Jurkat, Clone E6-1 (cell line): ENCODE data around the gene MUC20. TPM values are rescaled to one million over a fixed set of nuclear protein-coding genes. Genes with fewer than 3 reads are reported as not detected.
"Not testable (repeated sequence)": the region's sequence is repeated elsewhere in the genome, so short reads cannot be mapped to it uniquely, and the experiment has no call there.

Source experiments
- DNase-seq: peaks from one replicate; pipeline ENCODE4 v3.0.0-alpha.2; 2011; ENCODE audit warnings: low read depth, low spot score
- H3K4me3 ChIP-seq: 2 replicates; pipeline ENCODE4 v1.5.1; 2011; ENCODE audit warnings: mild to moderate bottlenecking, low read length, control low read depth, moderate library complexity
- polyA plus RNA-seq: library from polyadenylated mRNA; unstranded; fragments of >200 nt; gene quantifications from one replicate; pipeline ENCODE4 v1.2.1, GENCODE V29; 2012; ENCODE audit warnings: missing spikeins; ENCODE audit not compliant: insufficient read length, insufficient read depth

The MUC20 gene, protein sequence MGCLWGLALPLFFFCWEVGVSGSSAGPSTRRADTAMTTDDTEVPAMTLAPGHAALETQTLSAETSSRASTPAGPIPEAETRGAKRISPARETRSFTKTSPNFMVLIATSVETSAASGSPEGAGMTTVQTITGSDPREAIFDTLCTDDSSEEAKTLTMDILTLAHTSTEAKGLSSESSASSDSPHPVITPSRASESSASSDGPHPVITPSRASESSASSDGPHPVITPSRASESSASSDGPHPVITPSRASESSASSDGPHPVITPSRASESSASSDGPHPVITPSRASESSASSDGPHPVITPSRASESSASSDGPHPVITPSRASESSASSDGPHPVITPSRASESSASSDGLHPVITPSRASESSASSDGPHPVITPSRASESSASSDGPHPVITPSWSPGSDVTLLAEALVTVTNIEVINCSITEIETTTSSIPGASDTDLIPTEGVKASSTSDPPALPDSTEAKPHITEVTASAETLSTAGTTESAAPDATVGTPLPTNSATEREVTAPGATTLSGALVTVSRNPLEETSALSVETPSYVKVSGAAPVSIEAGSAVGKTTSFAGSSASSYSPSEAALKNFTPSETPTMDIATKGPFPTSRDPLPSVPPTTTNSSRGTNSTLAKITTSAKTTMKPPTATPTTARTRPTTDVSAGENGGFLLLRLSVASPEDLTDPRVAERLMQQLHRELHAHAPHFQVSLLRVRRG
- not detected for polyA plus RNA-seq

GRCh38 chr3:195720831-195721506 lies at the start of gene MUC20:
Gene MUC20, plus strand, starts transcription at chr3:195720978. Its CDS starts 30 bp downstream, at chr3:195721008.
- H3K4me3 ChIP-seq, DNase-seq: not testable (repeated sequence)

DNA sequence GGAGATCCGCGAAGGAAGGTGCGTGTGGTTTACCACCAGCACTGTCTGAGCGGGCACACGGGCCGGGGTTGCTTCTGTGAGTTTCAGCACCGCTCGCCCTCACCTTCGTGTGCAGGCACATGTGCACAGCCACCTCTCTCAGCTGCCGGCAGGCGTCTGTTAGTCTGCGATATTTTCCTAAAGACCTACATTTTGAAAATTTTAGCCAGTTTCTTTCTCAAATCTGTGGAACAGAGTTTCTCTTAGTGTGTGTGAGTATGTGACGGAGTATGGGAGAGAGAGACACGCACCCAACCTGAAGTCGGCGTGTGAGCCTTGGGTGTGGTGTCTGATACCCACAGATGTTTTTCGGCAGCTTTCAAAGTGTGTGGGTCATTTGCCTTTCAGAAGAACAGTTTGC lies 49.5 kb upstream of the MUC20 start:
- not testable (repeated sequence) for DNase-seq, H3K4me3 ChIP-seq

- not testable (repeated sequence) for DNase-seq, H3K4me3 ChIP-seq
Observed at GRCh38 chr3:195673711-195674110, 47.1 kb upstream of the MUC20 start.

- not testable (repeated sequence) for DNase-seq
Observed at GRCh38 chr3:195678391-195679015, 42.3 kb upstream of the MUC20 start.

GRCh38 chr3:195680690-195681089 lies 40.1 kb upstream of the MUC20 start:
- DNase-seq, H3K4me3 ChIP-seq: not testable (repeated sequence)

More at GRCh38 chr3:195678391-195679015, 42.3 kb upstream of the MUC20 start:
- H3K4me3 ChIP-seq: not testable (repeated sequence)

GRCh38 chr3:195681458-195682103 lies 39.2 kb upstream of the MUC20 start:
- DNase-seq, H3K4me3 ChIP-seq: not testable (repeated sequence)

DNA sequence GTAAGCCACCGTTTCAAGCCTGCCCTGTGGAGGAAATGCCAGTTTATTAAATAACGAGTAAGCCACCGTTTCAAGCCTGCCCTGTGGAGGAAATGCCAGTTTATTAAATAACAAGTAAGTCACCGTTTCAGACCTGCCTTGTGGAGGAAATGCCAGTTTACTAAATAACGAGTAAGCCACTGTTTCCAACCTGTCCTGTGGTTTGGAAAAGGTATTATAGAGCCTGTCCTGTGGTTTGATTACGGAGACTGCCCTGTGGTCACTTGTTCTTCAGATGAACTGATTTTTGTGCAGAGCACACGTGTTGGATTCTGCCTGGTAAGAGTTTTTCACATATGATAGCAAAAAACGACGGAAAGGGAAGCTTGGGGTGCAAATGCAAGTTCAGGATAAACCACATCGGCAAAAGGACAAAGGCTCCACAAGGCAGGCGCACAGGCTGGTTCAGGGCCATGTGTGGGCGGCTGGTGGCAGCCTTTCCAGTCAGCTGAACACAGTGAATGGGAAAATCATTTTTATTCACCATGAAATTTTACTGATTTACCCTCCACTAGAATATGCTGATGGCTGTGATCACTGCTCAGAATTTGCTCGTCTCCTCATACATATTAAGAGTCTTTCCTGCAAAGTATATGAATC lies 38.6 kb upstream of the MUC20 start:
- not testable (repeated sequence) for DNase-seq, H3K4me3 ChIP-seq

GRCh38 chr3:195683722-195684526 lies 36.9 kb upstream of the MUC20 start:
- not testable (repeated sequence) for DNase-seq

GRCh38 chr3:195684527-195685257 lies 36.1 kb upstream of the MUC20 start:
- not testable (repeated sequence) for DNase-seq

More at GRCh38 chr3:195683722-195684526, 36.9 kb upstream of the MUC20 start:
- not testable (repeated sequence) for H3K4me3 ChIP-seq

GRCh38 chr3:195686537-195687208 lies 34.1 kb upstream of the MUC20 start:
- not testable (repeated sequence) for H3K4me3 ChIP-seq, DNase-seq

More at GRCh38 chr3:195684527-195685257, 36.1 kb upstream of the MUC20 start:
- H3K4me3 ChIP-seq: not testable (repeated sequence)

GRCh38 chr3:195687209-195687760 lies 33.5 kb upstream of the MUC20 start:
- peak; percentile 44 for DNase-seq
- H3K4me3 ChIP-seq: not testable (repeated sequence)

DNA sequence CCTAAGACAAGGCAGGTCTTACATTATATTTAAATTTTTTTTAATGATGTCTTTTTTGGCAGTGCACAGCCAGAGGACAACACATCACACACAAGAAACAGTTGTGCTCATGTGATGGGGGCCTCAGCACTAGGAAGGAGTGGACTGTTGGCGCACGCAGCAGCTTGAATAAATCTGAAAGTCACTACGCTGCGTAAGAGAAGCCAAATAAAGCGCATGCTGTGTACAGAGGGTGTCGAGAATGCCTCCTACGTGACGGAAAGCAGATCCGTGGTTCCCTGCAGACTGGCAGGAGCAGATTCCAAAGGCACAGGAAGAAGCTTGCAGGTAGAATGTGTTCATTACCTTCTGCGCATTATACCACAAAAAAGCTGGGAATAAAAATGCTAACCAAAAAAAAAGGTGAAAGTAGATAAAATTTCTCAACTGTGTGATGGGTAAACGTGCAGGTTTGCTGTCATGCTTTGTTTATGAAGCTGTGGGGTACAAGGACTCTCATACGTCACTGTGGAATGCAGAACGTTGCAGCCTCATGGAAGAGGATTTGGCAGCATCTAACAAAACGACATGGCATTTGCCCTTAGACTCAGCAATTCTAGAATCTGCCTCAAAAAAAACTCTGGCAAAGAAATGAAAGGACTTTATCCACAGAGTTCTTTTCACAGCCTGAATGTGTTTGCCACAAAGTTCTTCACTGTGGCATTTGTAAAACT lies 32.2 kb upstream of the MUC20 start:
- H3K4me3 ChIP-seq, DNase-seq: not testable (repeated sequence)

DNA sequence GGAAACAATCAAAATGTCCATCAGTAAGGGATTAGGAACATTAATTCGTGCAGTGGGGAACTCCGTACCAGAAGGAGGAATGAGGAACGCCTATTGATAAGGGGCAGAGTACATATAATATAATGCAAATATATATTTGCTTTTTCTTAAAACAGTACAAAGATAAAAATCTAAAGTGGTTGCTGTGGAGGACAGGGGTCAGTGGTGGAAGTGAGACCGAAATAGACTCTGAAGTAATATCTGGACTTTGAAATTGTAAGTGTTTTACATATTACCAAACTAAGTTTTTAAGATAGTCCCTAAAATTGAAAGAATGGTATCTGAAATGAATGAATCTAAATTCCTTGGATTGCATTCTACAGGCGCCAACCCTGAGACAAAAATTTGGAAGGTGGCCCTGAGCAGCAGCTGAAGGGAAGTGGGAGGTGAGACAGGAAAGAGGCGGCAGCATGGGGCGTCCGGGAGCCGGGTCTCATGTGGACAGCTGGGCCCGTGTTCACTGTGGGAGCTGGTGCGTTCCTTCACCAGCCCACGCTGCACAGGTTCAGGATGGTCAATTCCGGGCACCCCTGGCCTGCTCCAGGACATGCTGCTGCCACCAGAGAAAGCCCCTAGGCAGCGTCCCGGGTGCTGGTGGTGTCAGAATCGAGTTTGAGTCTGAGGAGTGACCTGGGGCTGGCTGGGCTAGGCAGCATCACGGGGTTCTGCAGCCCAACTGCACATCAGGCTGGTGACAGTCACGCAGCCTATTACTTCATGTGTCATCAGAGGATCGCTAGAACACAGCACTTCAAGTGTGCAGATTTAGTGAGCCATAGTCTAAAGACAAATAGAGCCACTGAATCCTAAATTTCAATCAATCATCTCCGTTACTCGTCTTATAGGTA lies 31.4 kb upstream of the MUC20 start:
- DNase-seq, H3K4me3 ChIP-seq: not testable (repeated sequence)

DNA sequence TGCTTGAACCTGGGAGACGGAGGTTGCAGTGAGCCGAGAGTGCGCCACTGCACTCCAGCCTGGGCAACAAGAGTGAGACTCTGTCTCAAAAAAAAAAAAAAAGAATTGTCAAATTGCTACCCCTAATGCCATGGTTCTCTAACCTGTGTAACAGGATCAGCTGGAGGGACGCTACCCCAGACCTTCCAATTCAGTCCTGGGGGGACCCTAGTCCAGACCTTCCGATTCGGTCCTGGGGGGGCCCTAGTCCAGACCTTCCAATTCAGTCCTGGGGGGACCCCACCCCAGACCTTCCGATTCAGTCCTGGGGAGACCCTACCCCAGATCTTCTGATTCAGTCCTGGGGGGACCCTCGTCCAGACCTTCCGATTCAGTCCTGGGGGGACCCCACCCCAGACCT lies 29.8 kb upstream of the MUC20 start:
- no peak for DNase-seq
- H3K4me3 ChIP-seq: no peak overlapping the region
